ENCODE measurements around the gene THAP10.

THAP10 gene

GRCh38 chr15:70892002-70892911, at the start of gene THAP10, which contains the start of gene LRRC49 (continued):
- TF ChIP-seq ZNF639 (tag by site-specific recombination; IDR thresholded peaks at IDR 0.05) (peak; percentile 81; the same call in 1 of the 2 replicates), ZNF621 (tag by site-specific recombination; IDR thresholded peaks at IDR 0.05) (no peak), SETDB1 (IDR thresholded peaks at IDR 0.05; ENCODE audit: insufficient read length, low read length) (no peak), ZNF792 (tag by site-specific recombination; IDR thresholded peaks at IDR 0.05) (no peak), PRDM6 (tag by site-specific recombination; IDR thresholded peaks at IDR 0.05) (peak; percentile 98), KLF16 (tag by site-specific recombination; IDR thresholded peaks at IDR 0.05) (peak; percentile 89), SCRT1 (tag by site-specific recombination; IDR thresholded peaks at IDR 0.05; ENCODE audit: borderline replicate concordance) (peak; percentile 62; the same call in 1 of the 2 replicates), ZNF518A (tag by site-specific recombination; conservative IDR thresholded peaks at IDR 0.05; ENCODE audit: low read depth) (peak; percentile 82), ZNF623 (tag by site-specific recombination; IDR thresholded peaks at IDR 0.05) (peak; percentile 31; the same call in 1 of the 2 replicates), ZSCAN16 (tag by site-specific recombination; IDR thresholded peaks at IDR 0.05) (0 out of 2 replicates have a peak, but pooled peaks have one; percentile 28), ZNF280D (tag by site-specific recombination; IDR thresholded peaks at IDR 0.05) (no peak), ZSCAN30 (tag by site-specific recombination; IDR thresholded peaks at IDR 0.05) (peak; percentile 99), ZNF202 (tag by site-specific recombination; IDR thresholded peaks at IDR 0.05; ENCODE audit: borderline replicate concordance) (no peak), TRIM28 (IDR thresholded peaks at IDR 0.05; ENCODE audit: borderline replicate concordance, low read length) (peak; percentile 73; the same call in 1 of the 2 replicates), ZNF169 (tag by site-specific recombination; IDR thresholded peaks at IDR 0.05) (no peak), ZBTB10 (tag by site-specific recombination; IDR thresholded peaks at IDR 0.05) (peak; percentile 96), REST (tag by site-specific recombination; IDR thresholded peaks at IDR 0.05) (peak; percentile 74), ZNF155 (tag by site-specific recombination; IDR thresholded peaks at IDR 0.05) (no peak)
